GM23338 (cell line): Measurements from ENCODE around the gene SEM1. TPM values are rescaled to one million over a fixed set of nuclear protein-coding genes. Genes with fewer than 3 reads are reported as not detected.

Experiments used
- ATAC-seq: fragments of 200-7000 bp; cut with Tn5 transposase; 3 replicates; pipeline ENCODE4 v1.9.1; 2020
- DNase-seq: peaks from one replicate; pipeline ENCODE4 v3.0.0-alpha.2; 2015; ENCODE audit warnings: low spot score
- H2AFZ ChIP-seq: fragments of 200-600 bp; sonication (generic); 2 replicates; pipeline ENCODE4 v1.8.0; 2016; ENCODE audit warnings: antibody characterized with exemption, mild to moderate bottlenecking, moderate library complexity
- H3F3A ChIP-seq: fragments of 200-600 bp; sonication (generic); replicated peaks from 2 replicates; pipeline ENCODE4 v1.8.0; 2017; ENCODE audit warnings: antibody characterized with exemption, mixed run types, low read depth
- H3K27ac ChIP-seq: fragments of 200-600 bp; sonication (generic); 2 replicates; pipeline ENCODE4 v1.6.1; 2016; ENCODE audit warnings: low read depth
- H3K27me3 ChIP-seq: fragments of 200-600 bp; sonication (generic); 2 replicates; pipeline ENCODE4 v1.8.0; 2016; ENCODE audit warnings: mild to moderate bottlenecking, mixed run types, moderate library complexity; ENCODE audit not compliant: insufficient read depth
- H3K36me3 ChIP-seq: fragments of 200-600 bp; sonication (generic); 2 replicates; pipeline ENCODE4 v1.8.0; 2016; ENCODE audit warnings: mild to moderate bottlenecking; ENCODE audit not compliant: insufficient read depth
- H3K4me1 ChIP-seq: fragments of 200-600 bp; sonication (generic); 2 replicates; pipeline ENCODE4 v1.8.0; 2016; ENCODE audit warnings: mild to moderate bottlenecking, moderate library complexity; ENCODE audit not compliant: insufficient read depth
- H3K4me2 ChIP-seq: fragments of 200-600 bp; sonication (generic); 2 replicates; pipeline ENCODE4 v1.7.1; 2017; ENCODE audit warnings: mixed run types
- H3K4me3 ChIP-seq: fragments of 200-600 bp; sonication (generic); 2 replicates; pipeline ENCODE4 v1.6.1; 2016; ENCODE audit warnings: mixed run types
- H3K79me2 ChIP-seq: fragments of 200-600 bp; sonication (generic); replicated peaks from 2 replicates; pipeline ENCODE4 v1.8.0; 2017; ENCODE audit warnings: mild to moderate bottlenecking; ENCODE audit not compliant: insufficient read depth
- H3K9me2 ChIP-seq: fragments of 200-600 bp; sonication (generic); 2 replicates; pipeline ENCODE4 v1.8.0; 2017; ENCODE audit not compliant: insufficient read depth
- H4K20me1 ChIP-seq: fragments of 200-600 bp; sonication (generic); replicated peaks from 2 replicates; pipeline ENCODE4 v1.8.0; 2017; ENCODE audit warnings: mild to moderate bottlenecking; ENCODE audit not compliant: insufficient read depth
- H3K27ac Mint-ChIP-seq: 2 replicates; pipeline ENCODE4 v1.8.0; 2020; ENCODE audit warnings: inconsistent platforms, mild to moderate bottlenecking, moderate library complexity, mixed read lengths
- H3K27me3 Mint-ChIP-seq: 3 replicates; pipeline ENCODE4 v1.8.0; 2022; ENCODE audit warnings: low read depth, mild to moderate bottlenecking, moderate library complexity, mixed read lengths, inconsistent platforms; ENCODE audit not compliant: insufficient read depth, poor library complexity
- H3K36me3 Mint-ChIP-seq: 3 replicates; pipeline ENCODE4 v1.8.0; 2021; ENCODE audit warnings: low read depth, mild to moderate bottlenecking, inconsistent platforms, moderate library complexity, mixed read lengths
- H3K4me1 Mint-ChIP-seq: 3 replicates; pipeline ENCODE4 v1.8.0; 2020; ENCODE audit warnings: mild to moderate bottlenecking, inconsistent platforms, mixed read lengths
- H3K4me3 Mint-ChIP-seq: 3 replicates; pipeline ENCODE4 v1.8.0; 2021; ENCODE audit warnings: moderate library complexity, mild to moderate bottlenecking, inconsistent platforms, mixed read lengths
- H3K9me3 Mint-ChIP-seq: 3 replicates; pipeline ENCODE4 v1.8.0; 2020; ENCODE audit warnings: moderate library complexity, mild to moderate bottlenecking, inconsistent platforms, mixed read lengths
- EZH2 ChIP-seq: fragments of 200-600 bp; sonication (generic); IDR thresholded peaks from one replicate; pipeline ENCODE4 v1.8.0; 2017; ENCODE audit warnings: antibody characterized with exemption, mild to moderate bottlenecking, low read depth; ENCODE audit not compliant: unreplicated experiment
- NANOG ChIP-seq: IDR thresholded peaks from 2 replicates; pipeline ENCODE4 v1.6.1; 2016; ENCODE audit warnings: antibody characterized with exemption, borderline replicate concordance
- STAT1 ChIP-seq: IDR thresholded peaks from one replicate; pipeline ENCODE4 v1.6.1; 2016; ENCODE audit warnings: antibody characterized with exemption; ENCODE audit not compliant: unreplicated experiment
- ZNF462 ChIP-seq: fragments of 250-450 bp; sonication (Bioruptor Pico); IDR thresholded peaks from 2 replicates; pipeline ENCODE4 v1.5.0; 2020; ENCODE audit warnings: mild to moderate bottlenecking, moderate library complexity
- polyA plus RNA-seq: library from polyadenylated mRNA; unstranded; fragments of >200 nt; fragmentation: Nextera tagmentation; extraction: Ambion mirVana; gene quantifications from 2 replicates; pipeline ENCODE4 v1.2.1, GENCODE V29; 2016
- total RNA-seq: library from RNA; depleted of rRNA; stranded (reverse); fragments of >200 nt; shearing (Covaris generic); gene quantifications from 2 replicates; pipeline ENCODE4 v1.2.3, GENCODE V29; 2014
- TF ChIP-seq, protein P1 (sequence below): IDR thresholded peaks from 2 replicates; pipeline ENCODE4 v1.6.1; 2016; ENCODE audit warnings: antibody characterized with exemption

The SEM1 gene
- total and polyA plus RNA-seq, 2 experiments from 2014 or later: 71.7 to 1,042 TPM

DNA sequence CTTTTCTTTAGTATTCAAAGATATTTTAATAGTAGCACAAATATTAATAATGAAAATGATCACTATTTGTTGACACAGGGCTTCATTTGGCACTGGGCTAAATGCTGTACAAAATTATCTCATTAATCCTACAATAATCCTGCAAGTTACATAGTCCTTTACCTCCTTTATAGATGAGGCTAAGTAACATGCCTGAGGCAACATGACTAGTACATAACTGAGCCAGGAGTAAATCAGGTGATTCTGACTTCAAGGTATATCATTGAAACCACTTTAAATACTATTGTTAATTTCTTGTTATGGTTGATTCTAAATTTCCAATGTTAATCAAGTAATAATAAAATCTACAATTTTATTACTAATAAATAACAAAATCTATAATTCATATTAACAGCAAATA lies 39.8 kb downstream of the SEM1 start (continued):
- TF ChIP-seq ZNF462 (CRISPR knock-in tag) (no peak), STAT1 (no peak), NANOG (no peak)

DNA sequence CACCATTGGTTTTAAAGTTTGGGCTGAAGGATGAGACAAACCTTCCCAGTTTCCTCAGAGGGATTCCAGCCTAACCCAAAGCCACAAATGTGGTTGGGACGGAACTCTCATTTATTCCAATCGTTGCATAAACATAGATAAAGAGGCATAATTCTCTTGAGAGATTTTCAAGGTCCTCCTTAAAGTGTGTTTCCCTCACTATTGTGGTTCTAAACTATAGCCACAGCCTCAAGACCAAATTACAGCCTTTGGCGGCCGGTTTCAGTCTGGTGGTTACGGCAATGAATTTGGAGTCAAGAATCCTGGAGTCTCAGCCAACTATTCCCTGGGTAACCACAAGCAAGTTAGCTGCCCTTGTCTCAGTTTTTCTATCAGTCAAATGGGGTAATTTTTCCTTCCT lies 42.6 kb downstream of the SEM1 start:
- no peak overlapping the region for H2AFZ ChIP-seq
- Mint-ChIP-seq H3K9me3 (no peaks in the 10 kb centered on the region), H3K36me3 (peaks cover 4% of the 10 kb centered on the region; the same call in 1 of the 3 replicates), H3K27ac (no peak overlapping the region), H3K4me1 (no peaks in the 10 kb centered on the region), H3K27me3 (no peaks in the 10 kb centered on the region), H3K4me3 (no peak overlapping the region)
- H3K79me2 ChIP-seq: no peaks in the 10 kb centered on the region
- no peaks in the 10 kb centered on the region for H3F3A ChIP-seq
- no peak for ATAC-seq
- no peak overlapping the region for H3K4me3 ChIP-seq
- no peak overlapping the region for H3K4me2 ChIP-seq
- no peaks in the 10 kb centered on the region for H3K9me2 ChIP-seq
- H3K27ac ChIP-seq: no peak overlapping the region
- H3K36me3 ChIP-seq: no peaks in the 10 kb centered on the region
- no peaks in the 10 kb centered on the region for H3K4me1 ChIP-seq
- H3K27me3 ChIP-seq: no peaks in the 10 kb centered on the region
- H4K20me1 ChIP-seq: no peaks in the 10 kb centered on the region; the same call in 1 of the 2 replicates
- DNase-seq: no peak
- TF ChIP-seq EZH2 (no peak), ZNF462 (CRISPR knock-in tag) (no peak)
- TF ChIP-seq, protein P1, sequence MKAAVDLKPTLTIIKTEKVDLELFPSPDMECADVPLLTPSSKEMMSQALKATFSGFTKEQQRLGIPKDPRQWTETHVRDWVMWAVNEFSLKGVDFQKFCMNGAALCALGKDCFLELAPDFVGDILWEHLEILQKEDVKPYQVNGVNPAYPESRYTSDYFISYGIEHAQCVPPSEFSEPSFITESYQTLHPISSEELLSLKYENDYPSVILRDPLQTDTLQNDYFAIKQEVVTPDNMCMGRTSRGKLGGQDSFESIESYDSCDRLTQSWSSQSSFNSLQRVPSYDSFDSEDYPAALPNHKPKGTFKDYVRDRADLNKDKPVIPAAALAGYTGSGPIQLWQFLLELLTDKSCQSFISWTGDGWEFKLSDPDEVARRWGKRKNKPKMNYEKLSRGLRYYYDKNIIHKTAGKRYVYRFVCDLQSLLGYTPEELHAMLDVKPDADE: no peak
